Suppressor macrophage treated with lipopolysaccharide for 4 hours (primary cell): ENCODE data around the gene SUMF2.
A peak's percentile ranks its signal among the peaks of the same experiment; 100 is the strongest.
"Not testable (repeated sequence)": the region's sequence is repeated elsewhere in the genome, so short reads cannot be mapped to it uniquely, and the experiment has no call there.

Source experiments
- DNase-seq: peaks from one replicate; pipeline ENCODE4 v3.0.0-alpha.2; 2020

Gene SUMF2

GRCh38 chr7:56063500-56063881, 595 bp upstream of the SUMF2 start:
- no peak for DNase-seq

GRCh38 chr7:56066376-56066775, 2.3 kb downstream of the SUMF2 start:
- not testable (repeated sequence) for DNase-seq

- DNase-seq: peak; percentile 88
Measured at GRCh38 chr7:56074371-56074791, 10.3 kb downstream of the SUMF2 start.

- DNase-seq: no peak
Measured at GRCh38 chr7:56077681-56078080, 13.6 kb downstream of the SUMF2 start.

GRCh38 chr7:56078196-56078595, 14.1 kb downstream of the SUMF2 start:
- no peak for DNase-seq

- no peak for DNase-seq
Measured at GRCh38 chr7:56079450-56080185, 15.5 kb downstream of the SUMF2 start.

- not testable (repeated sequence) for DNase-seq
Measured at GRCh38 chr7:56080726-56081435, 16.8 kb downstream of the SUMF2 start.

GRCh38 chr7:56081626-56082340, 17.7 kb downstream of the SUMF2 start:
- DNase-seq: no peak

- no peak for DNase-seq
Measured at GRCh38 chr7:56083150-56083785, 19.2 kb downstream of the SUMF2 start.

GRCh38 chr7:56086761-56087160, 22.7 kb downstream of the SUMF2 start:
- DNase-seq: no peak

- DNase-seq: no peak
Measured at GRCh38 chr7:56087445-56087844, 23.4 kb downstream of the SUMF2 start.

- DNase-seq: no peak
Measured at GRCh38 chr7:56091591-56091990, 27.5 kb downstream of the SUMF2 start.

- DNase-seq: not testable (repeated sequence)
Measured at GRCh38 chr7:56092388-56092787, 28.3 kb downstream of the SUMF2 start.

GRCh38 chr7:56092789-56093531, 28.9 kb downstream of the SUMF2 start, which contains the start of gene PHKG1:
Gene PHKG1 (minus strand): TSS chr7:56092952. CDS start chr7:56088941, 4,011 bp downstream.
- no peak for DNase-seq

- DNase-seq: peak; percentile 16
Measured at GRCh38 chr7:56097700-56098099, 33.6 kb downstream of the SUMF2 start.

GRCh38 chr7:56098187-56099008, 34.3 kb downstream of the SUMF2 start:
- DNase-seq: not testable (repeated sequence)

- no peak for DNase-seq
Measured at GRCh38 chr7:56099653-56100052, 35.6 kb downstream of the SUMF2 start.

GRCh38 chr7:56104138-56104537, 40.1 kb downstream of the SUMF2 start:
- DNase-seq: not testable (repeated sequence)

GRCh38 chr7:56105508-56105907, 41.4 kb downstream of the SUMF2 start:
- DNase-seq: peak; percentile 51

- DNase-seq: peak; percentile 98
Measured at GRCh38 chr7:56106108-56107073, 42.3 kb downstream of the SUMF2 start, which contains the start of gene CHCHD2. Gene CHCHD2 (minus strand): TSS chr7:56106476. CDS start chr7:56106413, 63 bp downstream.
